GM13977 (cell line): Measurements from ENCODE around the gene HDDC3.

Experiments used
- DNase-seq: peaks from one replicate; pipeline ENCODE4 v3.0.0; 2012; ENCODE audit warnings: low spot score
- CTCF ChIP-seq: IDR thresholded peaks from 2 replicates; pipeline ENCODE4 v1.5.1; 2012; ENCODE audit warnings: mild to moderate bottlenecking, control low read depth; ENCODE audit not compliant: insufficient read depth; ENCODE audit errors: extremely low read depth, missing control alignments
- in situ Hi-C: fragments of 300-500 bp; cut with MboI; formaldehyde crosslinking; loops from one replicate; pipeline ENCODE4 v1.12.0; 2022; ENCODE audit warnings: low sequenced_read_pairs, low pct_unique_long_range_greater_than_20kb, mixed read lengths, inconsistent platforms; ENCODE audit not compliant: unreplicated experiment

Gene HDDC3

GRCh38 chr15:90902040-90902839, 30.1 kb downstream of the HDDC3 start:
- in situ Hi-C loops: no loop called here
- peak; percentile 97 for DNase-seq
- peak; percentile 74 for TF ChIP-seq CTCF

- in situ Hi-C loops: no loop called here
- DNase-seq: no peak
- no peak for TF ChIP-seq CTCF
These were observed 30.9 kb downstream of the HDDC3 start for GRCh38 chr15:90901175-90902039.

GRCh38 chr15:90897131-90897655, 35.2 kb downstream of the HDDC3 start:
- in situ Hi-C loops: loop anchor here (10.0 to 25.0 kb wide), 2 partner anchors 392 to 585 kb away; no protein-coding TSS in a partner anchor
- DNase-seq: peak; percentile 77

- TF ChIP-seq CTCF: no peak
- no peak for DNase-seq
- in situ Hi-C loops: loop anchor here (10.0 to 25.0 kb wide), 2 partner anchors 391 to 583 kb away; no protein-coding TSS in a partner anchor
These were observed 36.7 kb downstream of the HDDC3 start for GRCh38 chr15:90895571-90896117.

- in situ Hi-C loops: loop anchor here (10.0 to 25.0 kb wide), 2 partner anchors 389 to 581 kb away; no protein-coding TSS in a partner anchor
- TF ChIP-seq CTCF: peak; percentile 19
- DNase-seq: no peak
These were observed 38.9 kb downstream of the HDDC3 start for GRCh38 chr15:90893175-90894090.

GRCh38 chr15:90892498-90893174, 39.7 kb downstream of the HDDC3 start:
- TF ChIP-seq CTCF: no peak
- in situ Hi-C loops: loop anchor here (10.0 to 25.0 kb wide), 2 partner anchors 388 to 580 kb away; no protein-coding TSS in a partner anchor
- no peak for DNase-seq
